PC-9 (cell line): ENCODE measurements around the gene VSIG4. TPM values are rescaled to one million over a fixed set of nuclear protein-coding genes. Genes with fewer than 3 reads are reported as not detected.
"Not testable (repeated sequence)": the region's sequence is repeated elsewhere in the genome, so short reads cannot be mapped to it uniquely, and the experiment has no call there.

ENCODE experiments used
- BruUV-seq: library from RNA; stranded (reverse); fragments of 400-500 nt; replicated peaks from 2 replicates; lab custom pipeline; 2021; lab: Mats Ljungman, UMichigan
- CTCF ChIA-PET: fragments of 300-600 bp; sonication (Branson Sonifier 250); formaldehyde crosslinking; loops from one replicate; lab custom pipeline; 2022; ENCODE audit warnings: antibody characterized with exemption; lab: Charles Lee
- POLR2A ChIA-PET: fragments of 300-600 bp; sonication (Branson Sonifier 250); formaldehyde crosslinking; loops from one replicate; lab custom pipeline; 2022; ENCODE audit warnings: antibody characterized with exemption; ENCODE audit not compliant: unreplicated experiment; lab: Charles Lee
- DNase-seq, 2 experiments: peaks; one replicate each; pipeline versions ENCODE4 v3.0.0 to v3.0.0-alpha.2; 2015 to 2022; ENCODE audit warnings: mixed read lengths in 1 of 2
- H2AFZ ChIP-seq: fragments of 200-600 bp; sonication (generic); 2 replicates; pipeline ENCODE4 v1.8.1; 2017; ENCODE audit warnings: antibody characterized with exemption
- H3F3A ChIP-seq: fragments of 200-600 bp; sonication (generic); 2 replicates; pipeline ENCODE4 v1.8.1; 2017; ENCODE audit warnings: antibody characterized with exemption, mild to moderate bottlenecking, low read depth; ENCODE audit not compliant: insufficient read depth
- H3K27ac ChIP-seq: fragments of 200-600 bp; sonication (generic); 2 replicates; pipeline ENCODE4 v1.6.1; 2016; ENCODE audit warnings: mixed run types
- H3K27me3 ChIP-seq: fragments of 200-600 bp; sonication (generic); 2 replicates; pipeline ENCODE4 v1.6.1; 2016; ENCODE audit warnings: low read depth, mixed run types; ENCODE audit not compliant: insufficient read depth
- H3K36me3 ChIP-seq: fragments of 200-600 bp; sonication (generic); 2 replicates; pipeline ENCODE4 v1.6.1; 2016; ENCODE audit warnings: low read depth, mixed run types
- H3K4me1 ChIP-seq: fragments of 200-600 bp; sonication (generic); replicated peaks from 2 replicates; pipeline ENCODE4 v1.6.1; 2016; ENCODE audit warnings: mixed run types; ENCODE audit not compliant: insufficient read depth
- H3K4me2 ChIP-seq: fragments of 200-600 bp; sonication (generic); 2 replicates; pipeline ENCODE4 v1.6.1; 2017; ENCODE audit warnings: mixed run types
- H3K4me3 ChIP-seq: fragments of 200-600 bp; sonication (generic); 2 replicates; pipeline ENCODE4 v1.6.1; 2016; ENCODE audit warnings: mixed run types
- H3K79me2 ChIP-seq: fragments of 200-600 bp; sonication (generic); 2 replicates; pipeline ENCODE4 v1.6.1; 2017; ENCODE audit warnings: low read depth, mixed run types
- H3K9me2 ChIP-seq: fragments of 200-600 bp; sonication (generic); 2 replicates; pipeline ENCODE4 v1.8.1; 2017; ENCODE audit warnings: mild to moderate bottlenecking; ENCODE audit not compliant: insufficient read depth
- H3K9me3 ChIP-seq: fragments of 200-600 bp; sonication (generic); 2 replicates; pipeline ENCODE4 v1.8.1; 2016; ENCODE audit warnings: low read depth; ENCODE audit not compliant: insufficient read depth
- H4K20me1 ChIP-seq: fragments of 200-600 bp; sonication (generic); 2 replicates; pipeline ENCODE4 v1.8.1; 2017; ENCODE audit not compliant: insufficient read depth
- CTCF ChIP-seq: fragments of 200-600 bp; sonication (generic); conservative IDR thresholded peaks from 2 replicates; pipeline ENCODE4 v1.6.1; 2017; ENCODE audit warnings: mixed run types, antibody characterized with exemption, mild to moderate bottlenecking, moderate library complexity
- EZH2 ChIP-seq: fragments of 200-600 bp; sonication (generic); IDR thresholded peaks from 2 replicates; pipeline ENCODE4 v1.8.0; 2017; ENCODE audit warnings: antibody characterized with exemption, low read depth
- intact Hi-C: fragments of 100-400 bp; cut with micrococcal nuclease; formaldehyde crosslinking; loops from one replicate; pipeline ENCODE4 v1.10.0; 2022; ENCODE audit not compliant: unreplicated experiment
- total RNA-seq: library from RNA; stranded (reverse); gene quantifications from 2 replicates; pipeline ENCODE4 v1.2.3, GENCODE V29; 2021

The VSIG4 gene
- total RNA-seq, 1 experiment from 2014 or later: not detected

- intact Hi-C loops: loop anchor here (1.0 to 5.0 kb wide), 4 partner anchors 114 to 404 kb away; no protein-coding TSS in a partner anchor
- POLR2A ChIA-PET: no interaction called here
- BruUV-seq: no TSS peak
Measured at GRCh38 chrX:65985922-65986588, 53.8 kb downstream of the VSIG4 start.

GRCh38 chrX:65985211-65985610 is 54.7 kb downstream of the VSIG4 start:
- Histone ChIP-seq H3K27ac (no peak overlapping the region), H3K9me2 (no peaks in the 10 kb centered on the region), H3K79me2 (no peaks in the 10 kb centered on the region), H3K4me3 (no peak overlapping the region), H3K4me2 (no peak overlapping the region), H3K36me3 (no peaks in the 10 kb centered on the region), H3K4me1 (no peaks in the 10 kb centered on the region), H2AFZ (no peak overlapping the region), H3K27me3 (no peaks in the 10 kb centered on the region), H3F3A (no peaks in the 10 kb centered on the region), H3K9me3 (no peaks in the 10 kb centered on the region), H4K20me1 (no peaks in the 10 kb centered on the region)
- CTCF ChIA-PET: no interaction called here
- POLR2A ChIA-PET: no interaction called here
- no TSS peak for BruUV-seq
- TF ChIP-seq CTCF (no peak), EZH2 (no peak)
- intact Hi-C loops: loop anchor here (5.0 kb wide), 2 partner anchors 113 to 388 kb away; no protein-coding TSS in a partner anchor
- DNase-seq: no peak

More at GRCh38 chrX:65985922-65986588, 53.8 kb downstream of the VSIG4 start:
- CTCF ChIA-PET: interaction anchor here (0.6 kb wide), 1 partner anchor 250 kb away, joined by 3 read pairs; no protein-coding TSS in a partner anchor
- H3K4me1 ChIP-seq: no peaks in the 10 kb centered on the region
- H2AFZ ChIP-seq: no peak overlapping the region
- H3K9me3 ChIP-seq: no peaks in the 10 kb centered on the region
- no peak overlapping the region for H3K4me3 ChIP-seq
- no peaks in the 10 kb centered on the region for H3K27me3 ChIP-seq
- TF ChIP-seq EZH2: no peak
- peak; percentile 65 for TF ChIP-seq CTCF
- no peaks in the 10 kb centered on the region for H3K36me3 ChIP-seq
- no peaks in the 10 kb centered on the region for H3K79me2 ChIP-seq
- no peaks in the 10 kb centered on the region for H3K9me2 ChIP-seq
- no peaks in the 10 kb centered on the region for H4K20me1 ChIP-seq
- no peak overlapping the region for H3K27ac ChIP-seq
- no peak overlapping the region for H3K4me2 ChIP-seq
- H3F3A ChIP-seq: no peaks in the 10 kb centered on the region
- peak; percentile 20 to 35 for DNase-seq

- H3K79me2 ChIP-seq, DNase-seq, H3K9me2 ChIP-seq, H3K4me3 ChIP-seq, H3K9me3 ChIP-seq, BruUV-seq, H4K20me1 ChIP-seq, intact Hi-C loops, H3K4me1 ChIP-seq, POLR2A ChIA-PET, H3K36me3 ChIP-seq, H2AFZ ChIP-seq, H3F3A ChIP-seq, H3K27ac ChIP-seq, H3K27me3 ChIP-seq, H3K4me2 ChIP-seq, CTCF ChIA-PET: not testable (repeated sequence)
Measured at GRCh38 chrX:65977161-65977560, 62.7 kb downstream of the VSIG4 start.
